K562 (cell line): Measurements from ENCODE around the gene ELFN2. TPM values are rescaled to one million over a fixed set of nuclear protein-coding genes. Genes with fewer than 3 reads are reported as not detected.

Experiments used
- ATAC-seq: fragments of 200-7000 bp; cut with Tn5 transposase; 3 replicates; pipeline ENCODE4 v1.9.1; 2020; ENCODE audit warnings: moderate library complexity
- BruUV-seq: library from RNA; stranded (reverse); fragments of 400-500 nt; replicated peaks from 2 replicates; lab custom pipeline; 2021; lab: Mats Ljungman, UMichigan
- CTCF ChIA-PET: fragments of 300-600 bp; formaldehyde crosslinking; extraction: SDS; loops from one replicate; lab custom pipeline; 2021; ENCODE audit warnings: low intra/inter-chr PET ratio; lab: Yijun Ruan, JAX
- POLR2A ChIA-PET: fragments of 300-600, 350-650 bp; sonication (Branson Sonifier 250); formaldehyde crosslinking; extraction: SDS; loops from one replicate; lab custom pipeline; 2021; ENCODE audit warnings: antibody characterized with exemption, inconsistent platforms; lab: Yijun Ruan, JAX
- DNase-seq, 4 experiments: peaks; one replicate each; pipeline versions ENCODE4 v3.0.0 to v3.0.0-alpha.2; 2011 to 2018; ENCODE audit warnings: low spot score in 3 of 4, mixed read lengths in 3 of 4; ENCODE audit errors: extremely low read depth in 1 of 4
- FAIRE-seq: peaks from 2 replicates; lab custom pipeline; 2011; peaks lifted over from hg19 to GRCh38; lab: Jason Lieb, UNC
- H2AFZ ChIP-seq: 2 replicates; pipeline ENCODE4 v1.6.0; 2011; ENCODE audit warnings: low read depth, low read length, control low read depth, inconsistent platforms
- H3K27ac ChIP-seq: fragments of 200-600 bp; 3 replicates; pipeline ENCODE4 v1.8.0; 2011; ENCODE audit warnings: low read depth, mild to moderate bottlenecking, control low read depth, inconsistent platforms, low read length, moderate library complexity, mixed read lengths; ENCODE audit errors: extremely low read depth
- H3K27me3 ChIP-seq, 2 experiments: fragments of 300-600 bp in 1 of 2; 2 replicates in 1 of 2; 3 replicates in 1 of 2; pipeline versions ENCODE4 v1.6.0 to v1.8.0; 2011; ENCODE audit warnings: inconsistent platforms in 2 of 2, low read length in 2 of 2, mild to moderate bottlenecking in 1 of 2, mixed read lengths in 1 of 2, moderate library complexity in 1 of 2; ENCODE audit not compliant: control insufficient read depth in 2 of 2, insufficient read depth in 2 of 2
- H3K36me3 ChIP-seq: fragments of 300-600 bp; 3 replicates; pipeline ENCODE4 v1.8.0; 2011; ENCODE audit warnings: mild to moderate bottlenecking, low read length, inconsistent platforms; ENCODE audit not compliant: control insufficient read depth, insufficient read depth
- H3K4me1 ChIP-seq, 2 experiments: fragments of 200-600 bp in 1 of 2; replicated peaks in 1 of 2; 2 replicates in 1 of 2; 3 replicates in 1 of 2; pipeline versions ENCODE4 v1.5.1 to v1.8.0; 2011; ENCODE audit warnings: inconsistent platforms in 2 of 2, low read length in 2 of 2, mild to moderate bottlenecking in 1 of 2, mixed read lengths in 1 of 2, moderate library complexity in 1 of 2; ENCODE audit not compliant: control insufficient read depth in 2 of 2, insufficient read depth in 2 of 2
- H3K4me2 ChIP-seq: 2 replicates; pipeline ENCODE4 v1.6.1; 2011; ENCODE audit warnings: low read length, control low read depth, inconsistent platforms, mixed read lengths; ENCODE audit not compliant: insufficient read depth
- H3K4me3 ChIP-seq: fragments of 200-600 bp; sonication (generic), shearing (Covaris generic); 2 replicates; pipeline ENCODE4 v1.5.1; 2016; ENCODE audit warnings: control low read depth, inconsistent platforms
- H3K79me2 ChIP-seq: fragments of 200-600 bp; 3 replicates; pipeline ENCODE4 v1.8.0; 2011; ENCODE audit warnings: low read length, inconsistent platforms; ENCODE audit not compliant: control insufficient read depth, insufficient read depth
- H3K9ac ChIP-seq, 2 experiments: 2 replicates each; pipeline versions ENCODE4 v1.6.0 to v1.6.1; 2011; ENCODE audit warnings: low read depth in 2 of 2, low read length in 2 of 2, control low read depth in 1 of 2, inconsistent platforms in 1 of 2, mild to moderate bottlenecking in 1 of 2, mixed read lengths in 1 of 2; ENCODE audit not compliant: insufficient read depth in 1 of 2
- H3K9me1 ChIP-seq: one replicate; pipeline ENCODE4 v1.6.0; 2011; ENCODE audit warnings: inconsistent platforms, mild to moderate bottlenecking, low read length, moderate library complexity; ENCODE audit not compliant: control insufficient read depth, insufficient read depth
- H3K9me3 ChIP-seq: replicated peaks from 2 replicates; pipeline ENCODE4 v1.5.1; 2011; ENCODE audit warnings: low read depth, low read length, inconsistent platforms; ENCODE audit not compliant: control insufficient read depth, insufficient read depth
- H4K20me1 ChIP-seq: replicated peaks from 2 replicates; pipeline ENCODE4 v1.6.1; 2011; ENCODE audit warnings: low read length, inconsistent platforms, mixed read lengths; ENCODE audit not compliant: control insufficient read depth, insufficient read depth
- DIDO1 ChIP-seq: fragments of 450-650 bp; IDR thresholded peaks from 2 replicates; pipeline ENCODE4 v1.6.1; 2016; ENCODE audit warnings: low read depth, missing biosample characterization, missing genetic modification characterization
- E2F8 ChIP-seq: fragments of 450-650 bp; IDR thresholded peaks from 2 replicates; pipeline ENCODE4 v1.7.1; 2018; ENCODE audit warnings: mild to moderate bottlenecking, low read depth; ENCODE audit not compliant: partially characterized antibody
- KLF10 ChIP-seq: fragments of 250-450 bp; sonication (Bioruptor Pico); IDR thresholded peaks from 2 replicates; pipeline ENCODE4 v1.6.1; 2021; ENCODE audit warnings: matching md5 sums
- MED1 ChIP-seq: sonication (generic); formaldehyde crosslinking; IDR thresholded peaks from 2 replicates; pipeline ENCODE4 v1.8.1; 2023; ENCODE audit warnings: missing genetic modification reagents, borderline replicate concordance
- SAP30 ChIP-seq: fragments of 200-600 bp; sonication (generic); IDR thresholded peaks from 2 replicates; pipeline ENCODE4 v1.6.1; 2012; ENCODE audit warnings: borderline replicate concordance, low read depth, mild to moderate bottlenecking, moderate library complexity, low read length, control low read depth, inconsistent platforms; ENCODE audit not compliant: insufficient read depth, poor library complexity, severe bottlenecking
- SMAD3 ChIP-seq: fragments of 450-650 bp; formaldehyde crosslinking; conservative IDR thresholded peaks from 2 replicates; pipeline ENCODE4 v1.4.0; 2020; ENCODE audit warnings: mild to moderate bottlenecking
- XRCC4 ChIP-seq: IDR thresholded peaks from one replicate; pipeline ENCODE4 v1.6.1; 2011; ENCODE audit not compliant: insufficient read depth, insufficient read length; ENCODE audit errors: extremely low read depth
- ZNF583 ChIP-seq: fragments of 250-450 bp; sonication (Bioruptor Pico); IDR thresholded peaks from 2 replicates; pipeline ENCODE4 v1.4.0; 2020
- WGBS: fragments of 100-300 bp; shearing (Covaris generic); methylation state at CpG from one replicate; pipeline ENCODE4 v1.1.6; 2016; ENCODE audit warnings: low coverage, mixed read lengths; ENCODE audit not compliant: insufficient coverage; ENCODE audit errors: missing lambda C conversion rate; 5-methylcytosine and 5-hydroxymethylcytosine counted together
- in situ Hi-C: fragments of 300-500 bp; cut with MboI; formaldehyde crosslinking; loops from 4 replicates; pipeline ENCODE4 v1.15.0; 2018; ENCODE audit warnings: inconsistent platforms, mixed read lengths
- intact Hi-C: fragments of 100-400 bp; cut with micrococcal nuclease; formaldehyde crosslinking; loops from 2 replicates; pipeline ENCODE4 v1.14.2; 2022
- polyA plus RNA-seq, 8 experiments: library from polyadenylated mRNA; depleted of rRNA in 4 of 8; stranded (reverse) in 5 of 8; unstranded in 3 of 8; fragments of >200 nt; fragmentation: Nextera tagmentation in 2 of 8; fragmentation: Illumina TruSeq in 1 of 8; extraction: Ambion mirVana in 2 of 8; extraction: Trizol in 1 of 8; gene quantifications; 2 replicates each; pipeline versions ENCODE4 v1.2.1 to v1.2.3, GENCODE V29; 2011 to 2014; ENCODE audit warnings: inconsistent platforms in 1 of 8, missing spikeins in 1 of 8
- total RNA-seq, 7 experiments: library from RNA; depleted of rRNA in 6 of 7; stranded (reverse); fragments of >200 nt in 6 of 7; fragmentation: Illumina TruSeq in 2 of 7; extraction: Trizol in 2 of 7; gene quantifications; 2 replicates each; pipeline versions ENCODE4 v1.2.1 to v1.2.3, GENCODE V29; 2011 to 2021; ENCODE audit warnings: low replicate concordance in 1 of 7
- TF ChIP-seq, protein P1 (sequence below): sonication (generic); formaldehyde crosslinking; IDR thresholded peaks from 2 replicates; pipeline ENCODE4 v1.8.0; 2022; ENCODE audit warnings: missing genetic modification reagents, mild to moderate bottlenecking, borderline replicate concordance

ELFN2 gene
- total and polyA plus RNA-seq, 9 of the 15 experiments (the other 6 are each of a cell fraction or from before 2014, with no cell fraction given): not detected

DNA sequence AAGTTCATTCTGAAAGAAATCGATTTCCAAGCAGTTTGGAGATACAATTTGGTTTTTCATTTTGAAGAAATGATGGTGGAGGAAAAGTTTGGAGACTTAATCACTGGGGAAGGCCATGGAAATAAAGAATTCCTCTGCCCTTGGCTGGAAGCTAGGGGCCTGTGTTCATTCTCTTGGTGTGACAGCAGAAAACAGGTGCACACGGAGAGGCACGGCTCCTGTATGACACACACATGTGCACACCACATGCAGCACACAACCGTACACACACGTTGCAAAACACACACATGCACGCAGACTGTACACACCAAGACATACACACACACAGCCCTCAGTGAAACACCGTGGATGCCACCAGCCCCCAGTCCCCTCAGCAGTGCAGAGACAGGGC lies 80.8 kb downstream of the ELFN2 start:
- no peak overlapping the region for H2AFZ ChIP-seq
- intact Hi-C loops (no loop called here), in situ Hi-C loops (no loop called here)
- no peaks in the 10 kb centered on the region; the same call in 1 of the 2 replicates for H4K20me1 ChIP-seq
- CTCF ChIA-PET: no interaction called here
- no peaks in the 10 kb centered on the region for H3K79me2 ChIP-seq
- BruUV-seq: no TSS peak
- H3K4me1 ChIP-seq: peaks cover 0 to 4% of the 10 kb centered on the region in 2 experiments; a peak in 1 of 5 replicates
- TF ChIP-seq E2F8 (no peak), SMAD3 (CRISPR knock-in tag) (no peak), DIDO1 (tag) (no peak), MED1 (no peak), XRCC4 (no peak), SAP30 (no peak), ZNF583 (CRISPR knock-in tag) (no peak), KLF10 (CRISPR knock-in tag) (no peak)
- TF ChIP-seq, protein P1, sequence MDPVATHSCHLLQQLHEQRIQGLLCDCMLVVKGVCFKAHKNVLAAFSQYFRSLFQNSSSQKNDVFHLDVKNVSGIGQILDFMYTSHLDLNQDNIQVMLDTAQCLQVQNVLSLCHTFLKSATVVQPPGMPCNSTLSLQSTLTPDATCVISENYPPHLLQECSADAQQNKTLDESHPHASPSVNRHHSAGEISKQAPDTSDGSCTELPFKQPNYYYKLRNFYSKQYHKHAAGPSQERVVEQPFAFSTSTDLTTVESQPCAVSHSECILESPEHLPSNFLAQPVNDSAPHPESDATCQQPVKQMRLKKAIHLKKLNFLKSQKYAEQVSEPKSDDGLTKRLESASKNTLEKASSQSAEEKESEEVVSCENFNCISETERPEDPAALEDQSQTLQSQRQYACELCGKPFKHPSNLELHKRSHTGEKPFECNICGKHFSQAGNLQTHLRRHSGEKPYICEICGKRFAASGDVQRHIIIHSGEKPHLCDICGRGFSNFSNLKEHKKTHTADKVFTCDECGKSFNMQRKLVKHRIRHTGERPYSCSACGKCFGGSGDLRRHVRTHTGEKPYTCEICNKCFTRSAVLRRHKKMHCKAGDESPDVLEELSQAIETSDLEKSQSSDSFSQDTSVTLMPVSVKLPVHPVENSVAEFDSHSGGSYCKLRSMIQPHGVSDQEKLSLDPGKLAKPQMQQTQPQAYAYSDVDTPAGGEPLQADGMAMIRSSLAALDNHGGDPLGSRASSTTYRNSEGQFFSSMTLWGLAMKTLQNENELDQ (CRISPR knock-in tag): no peak
- no peak for FAIRE-seq
- no peak overlapping the region for H3K4me3 ChIP-seq
- no peak overlapping the region for H3K27ac ChIP-seq
- no peaks in the 10 kb centered on the region for H3K9me1 ChIP-seq
- DNase-seq: no peak
- H3K27me3 ChIP-seq: peaks cover 0 to 26% of the 10 kb centered on the region in 2 experiments; a peak in 3 of 5 replicates
- no peaks in the 10 kb centered on the region for H3K9me3 ChIP-seq
- H3K9ac ChIP-seq: no peak overlapping the region
- WGBS: 6% methylated on average over 5 of the region's 7 CpGs
- no peaks in the 10 kb centered on the region for H3K36me3 ChIP-seq
- no peak overlapping the region for H3K4me2 ChIP-seq
- POLR2A ChIA-PET: interaction anchor here (0.6 kb wide), 2 partner anchors 48 to 159 kb away, joined by 3 read pairs; no protein-coding TSS in a partner anchor
- ATAC-seq: no peak
